ENCODE results near the gene IFIT1B. TPM values are rescaled to one million over a fixed set of nuclear protein-coding genes. Genes with fewer than 3 reads are reported as not detected.
"Not testable (repeated sequence)": the region's sequence is repeated elsewhere in the genome, so short reads cannot be mapped to it uniquely, and the experiment has no call there.

IFIT1B gene
- total RNA-seq = not detected in 2 replicates

GRCh38 chr10:89377705-89378637 is at the start of gene IFIT1B:
IFIT1B (plus strand) TSS chr10:89378056; CDS start chr10:89378136, 80 bp downstream.
- intact Hi-C loops (cut with micrococcal nuclease) = no loop called here

GRCh38 chr10:89329151-89329550 is 48.7 kb upstream of the IFIT1B start:
- intact Hi-C loops (cut with micrococcal nuclease) = no loop called here

DNA sequence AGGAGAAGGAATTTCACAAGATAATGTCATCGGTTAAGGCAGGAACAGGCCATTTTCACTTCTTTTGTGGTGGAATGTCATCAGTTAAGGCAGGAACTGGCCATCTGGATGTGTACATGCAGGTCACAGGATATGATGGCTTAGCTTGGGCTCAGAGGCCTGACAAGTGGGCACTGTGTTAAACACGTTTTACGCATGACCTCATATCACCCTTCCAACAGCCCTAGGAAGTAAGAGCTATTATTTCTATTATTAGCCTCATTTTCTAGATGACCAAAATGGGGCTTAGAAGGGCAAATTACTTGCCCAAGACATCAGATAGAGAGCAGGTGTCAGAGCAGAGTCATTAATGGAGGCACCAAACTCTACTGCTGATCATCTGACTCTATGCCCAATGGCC is 47.8 kb upstream of the IFIT1B start:
- intact Hi-C loops (cut with micrococcal nuclease) = not testable (repeated sequence)

GRCh38 chr10:89330537-89331212 is 47.2 kb upstream of the IFIT1B start:
- intact Hi-C loops (cut with micrococcal nuclease) = no loop called here

- intact Hi-C loops (cut with micrococcal nuclease) = loop anchor here (1.0 kb wide), 2 partner anchors 30 to 370 kb away; partner anchors contain the start of gene KIF20B
These were observed 46.3 kb upstream of the IFIT1B start for GRCh38 chr10:89331487-89332122.

DNA sequence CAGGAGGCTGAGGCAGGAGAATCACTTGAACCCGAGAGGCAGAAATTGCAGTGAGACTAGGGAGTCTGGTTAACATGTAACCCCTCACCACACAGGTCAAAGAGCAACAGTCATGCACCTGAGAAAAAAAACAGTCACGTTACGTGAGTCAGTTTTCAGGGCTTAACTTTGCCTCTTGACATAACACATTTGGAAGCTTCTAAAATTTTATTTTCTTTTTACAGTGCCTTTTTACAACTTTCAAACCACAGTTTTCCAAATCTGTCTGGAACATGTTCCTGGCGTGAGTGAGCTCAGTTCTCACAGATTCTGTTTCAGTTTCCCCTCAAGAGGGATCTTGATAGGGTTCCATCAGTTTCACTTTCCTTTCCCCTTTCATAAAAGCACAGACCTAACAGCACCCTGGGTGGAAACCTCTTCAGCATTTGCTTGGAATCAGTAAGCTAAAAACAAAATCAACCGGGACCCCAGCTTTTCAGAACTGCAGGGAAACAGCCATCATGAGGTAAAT is 45.7 kb upstream of the IFIT1B start:
- intact Hi-C loops (cut with micrococcal nuclease) = loop anchor here (1.0 kb wide), 2 partner anchors 31 to 369 kb away; partner anchors contain the start of gene KIF20B

DNA sequence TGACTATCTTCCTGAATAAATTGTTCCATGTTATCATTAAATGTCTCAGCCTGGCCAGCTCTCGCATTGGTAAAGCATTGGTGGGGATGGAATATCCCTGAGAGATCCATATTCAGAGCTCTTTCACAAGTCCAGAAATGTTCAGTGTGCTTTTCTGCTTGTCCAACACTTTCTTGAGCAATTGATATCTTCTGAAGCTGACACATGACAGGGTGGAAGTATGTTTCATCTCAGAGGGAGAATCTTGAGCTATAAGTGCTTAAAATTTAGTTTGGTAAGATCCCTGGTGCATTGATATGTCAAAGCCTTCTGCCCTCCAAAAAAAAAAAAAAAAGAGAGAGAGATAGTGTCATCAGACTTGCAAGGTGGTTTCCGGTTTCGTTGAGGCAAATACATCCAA is 42.6 kb upstream of the IFIT1B start:
- intact Hi-C loops (cut with micrococcal nuclease) = no loop called here

- intact Hi-C loops (cut with micrococcal nuclease) = no loop called here
These were observed 41.6 kb upstream of the IFIT1B start for GRCh38 chr10:89336241-89336640.

- intact Hi-C loops (cut with micrococcal nuclease) = no loop called here
These were observed 40.4 kb upstream of the IFIT1B start for GRCh38 chr10:89337484-89337883.

DNA sequence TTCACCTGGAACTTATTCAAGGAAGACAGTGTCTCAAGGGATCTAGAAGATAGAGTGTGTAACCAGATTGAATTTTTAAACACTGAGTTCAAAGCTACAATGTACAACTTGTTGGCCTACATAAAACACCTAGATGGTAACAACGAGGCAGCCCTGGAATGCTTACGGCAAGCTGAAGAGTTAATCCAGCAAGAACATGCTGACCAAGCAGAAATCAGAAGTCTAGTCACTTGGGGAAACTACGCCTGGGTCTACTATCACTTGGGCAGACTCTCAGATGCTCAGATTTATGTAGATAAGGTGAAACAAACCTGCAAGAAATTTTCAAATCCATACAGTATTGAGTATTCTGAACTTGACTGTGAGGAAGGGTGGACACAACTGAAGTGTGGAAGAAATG is 39.1 kb upstream of the IFIT1B start:
- intact Hi-C loops (cut with micrococcal nuclease) = no loop called here

DNA sequence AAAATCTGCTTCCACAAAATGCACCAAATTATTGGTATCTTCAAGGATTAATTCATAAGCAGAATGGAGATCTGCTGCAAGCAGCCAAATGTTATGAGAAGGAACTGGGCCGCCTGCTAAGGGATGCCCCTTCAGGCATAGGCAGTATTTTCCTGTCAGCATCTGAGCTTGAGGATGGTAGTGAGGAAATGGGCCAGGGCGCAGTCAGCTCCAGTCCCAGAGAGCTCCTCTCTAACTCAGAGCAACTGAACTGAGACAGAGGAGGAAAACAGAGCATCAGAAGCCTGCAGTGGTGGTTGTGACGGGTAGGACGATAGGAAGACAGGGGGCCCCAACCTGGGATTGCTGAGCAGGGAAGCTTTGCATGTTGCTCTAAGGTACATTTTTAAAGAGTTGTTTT is 38.0 kb upstream of the IFIT1B start:
- intact Hi-C loops (cut with micrococcal nuclease) = no loop called here

DNA sequence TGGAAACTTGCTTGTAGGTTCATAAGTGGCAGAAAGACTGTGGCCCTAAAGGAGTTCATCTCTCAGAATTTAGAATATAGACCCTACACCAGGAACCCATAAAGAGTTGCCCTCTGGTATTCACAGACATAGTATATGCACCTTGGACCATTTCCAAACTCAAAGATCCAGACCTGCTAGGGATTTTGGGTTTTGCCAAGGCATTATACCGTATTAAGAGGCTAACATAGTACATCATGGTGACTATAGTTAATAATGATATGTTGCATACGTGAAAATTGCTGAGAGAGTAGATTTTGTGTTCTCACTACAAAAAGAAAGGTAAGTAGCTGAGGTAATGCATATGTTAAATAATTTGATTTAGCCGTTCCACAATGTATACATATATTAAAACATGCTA is 36.2 kb upstream of the IFIT1B start:
- intact Hi-C loops (cut with micrococcal nuclease) = no loop called here

DNA sequence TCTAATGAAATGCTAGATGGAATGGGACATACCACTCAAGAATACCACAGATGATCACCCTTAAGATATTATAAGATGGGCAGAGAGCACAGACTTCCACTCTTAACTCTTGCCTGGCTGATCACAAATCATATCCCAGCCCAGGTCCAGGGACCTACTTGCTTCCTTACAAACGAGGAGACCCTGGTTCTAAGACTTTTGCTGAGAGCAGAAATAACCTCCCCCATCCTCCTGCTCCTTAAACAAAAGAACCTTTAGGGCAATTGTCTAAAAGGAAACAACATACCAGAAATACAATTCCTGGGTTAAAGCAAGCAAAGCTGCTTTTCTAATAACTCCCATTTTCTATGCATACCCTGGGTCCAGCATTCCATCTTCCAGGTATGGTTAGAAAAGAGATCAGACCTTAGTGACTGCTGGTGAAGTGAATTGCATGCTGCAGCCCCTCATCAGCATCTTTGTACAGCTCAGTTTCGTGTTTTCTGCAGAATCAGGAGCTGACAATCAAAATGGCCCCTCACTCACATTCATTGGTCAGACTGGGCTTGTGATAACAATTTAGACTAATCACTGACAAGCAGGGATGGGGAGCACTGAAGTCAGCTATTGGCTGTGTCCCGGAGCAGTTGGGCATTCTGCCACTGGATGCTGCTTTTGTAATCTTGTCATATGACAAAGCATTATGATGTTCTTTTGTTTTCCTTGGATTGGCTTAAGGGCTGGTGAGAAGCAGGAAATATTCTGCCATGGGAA is 35.5 kb upstream of the IFIT1B start:
- intact Hi-C loops (cut with micrococcal nuclease) = no loop called here

- intact Hi-C loops (cut with micrococcal nuclease) = no loop called here
These were observed 34.6 kb upstream of the IFIT1B start for GRCh38 chr10:89343089-89343767.

DNA sequence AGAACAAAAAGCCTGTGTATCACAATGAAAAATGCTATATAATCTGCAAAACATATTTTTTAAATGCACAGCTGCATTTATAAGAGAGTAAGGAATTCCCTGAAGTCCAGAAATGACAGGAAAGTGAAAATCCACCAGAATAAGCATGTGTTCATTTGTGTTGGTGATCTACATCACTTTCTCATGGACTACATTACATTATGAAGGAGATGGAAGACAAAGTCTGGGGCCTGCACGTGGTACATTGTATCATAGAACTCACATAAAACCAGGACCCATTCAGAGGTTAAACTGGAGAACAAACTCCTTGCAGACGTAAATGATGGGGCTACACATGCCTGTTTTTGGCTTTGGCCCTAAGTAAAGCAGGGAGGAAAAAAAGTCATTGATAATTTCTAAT is 33.7 kb upstream of the IFIT1B start:
- intact Hi-C loops (cut with micrococcal nuclease) = no loop called here

DNA sequence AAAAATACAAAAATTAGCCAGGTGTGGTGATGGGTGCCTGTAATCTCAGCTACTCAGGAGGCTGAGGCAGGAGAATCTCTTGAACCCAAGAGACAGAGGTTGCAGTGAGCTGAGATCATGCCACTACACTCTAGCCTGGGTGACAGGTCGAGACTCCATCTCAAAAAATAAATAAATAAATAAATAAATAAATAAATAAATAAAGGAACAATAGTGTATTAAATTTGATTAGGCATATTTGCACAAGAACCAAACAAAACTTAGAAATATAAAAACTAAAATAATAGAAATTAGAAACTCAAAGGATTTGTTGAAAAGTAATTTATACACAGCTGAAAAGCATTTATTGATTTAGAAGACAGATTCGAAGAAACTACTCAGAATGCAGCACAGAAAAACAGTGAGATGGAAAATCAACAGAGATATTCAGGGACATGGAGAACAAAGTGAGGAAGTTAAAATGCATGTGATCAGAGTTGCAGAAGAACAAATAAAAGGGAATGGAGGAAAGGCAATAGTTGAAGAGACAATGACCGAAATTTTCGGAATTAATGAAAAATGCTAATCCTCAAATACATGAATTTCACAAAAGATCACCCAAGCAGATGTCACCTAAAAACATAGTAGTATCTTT is 32.4 kb upstream of the IFIT1B start:
- intact Hi-C loops (cut with micrococcal nuclease) = no loop called here

- intact Hi-C loops (cut with micrococcal nuclease) = no loop called here
These were observed 31.2 kb upstream of the IFIT1B start for GRCh38 chr10:89346405-89347254.

GRCh38 chr10:89347701-89348457 is 30.0 kb upstream of the IFIT1B start:
- intact Hi-C loops (cut with micrococcal nuclease) = no loop called here

All from T-helper 2 cell treated with Interferon-gamma antibody and Interleukin-4, amounts not matched to agents 100 ng/mL and 5 ng/mL, for 36 hours (primary cell).